ENCODE measurements around the gene UBTF. TPM values are rescaled to one million over a fixed set of nuclear protein-coding genes. Genes with fewer than 3 reads are reported as not detected.

UBTF gene
- total and polyA plus RNA-seq, 11 donors: 33.1 to 61.2 (median 44.1) TPM

DNA sequence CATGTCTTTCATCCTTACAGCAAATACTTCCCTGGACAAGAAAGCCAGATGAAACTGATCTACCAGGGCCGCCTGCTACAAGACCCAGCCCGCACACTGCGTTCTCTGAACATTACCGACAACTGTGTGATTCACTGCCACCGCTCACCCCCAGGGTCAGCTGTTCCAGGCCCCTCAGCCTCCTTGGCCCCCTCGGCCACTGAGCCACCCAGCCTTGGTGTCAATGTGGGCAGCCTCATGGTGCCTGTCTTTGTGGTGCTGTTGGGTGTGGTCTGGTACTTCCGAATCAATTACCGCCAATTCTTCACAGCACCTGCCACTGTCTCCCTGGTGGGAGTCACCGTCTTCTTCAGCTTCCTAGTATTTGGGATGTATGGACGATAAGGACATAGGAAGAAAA, 29.0 kb downstream of the UBTF start:
- Histone ChIP-seq H3K4me1 (peaks cover 0 to 32% (median 16%) of the 10 kb centered on the region in 12 donors), H3K9me3 (no peaks in the 10 kb centered on the region), H3K27ac (no peak overlapping the region), H3K4me3 (no peak overlapping the region), H3K36me3 (peaks cover 0 to 62% (median 52%) of the 10 kb centered on the region in 9 donors), H3K27me3 (no peaks in the 10 kb centered on the region)
- no peak for ATAC-seq
- DNase-seq: no peak
- no peak for TF ChIP-seq POLR2A (IDR thresholded peaks at IDR 0.05)
- TF ChIP-seq, protein P1, sequence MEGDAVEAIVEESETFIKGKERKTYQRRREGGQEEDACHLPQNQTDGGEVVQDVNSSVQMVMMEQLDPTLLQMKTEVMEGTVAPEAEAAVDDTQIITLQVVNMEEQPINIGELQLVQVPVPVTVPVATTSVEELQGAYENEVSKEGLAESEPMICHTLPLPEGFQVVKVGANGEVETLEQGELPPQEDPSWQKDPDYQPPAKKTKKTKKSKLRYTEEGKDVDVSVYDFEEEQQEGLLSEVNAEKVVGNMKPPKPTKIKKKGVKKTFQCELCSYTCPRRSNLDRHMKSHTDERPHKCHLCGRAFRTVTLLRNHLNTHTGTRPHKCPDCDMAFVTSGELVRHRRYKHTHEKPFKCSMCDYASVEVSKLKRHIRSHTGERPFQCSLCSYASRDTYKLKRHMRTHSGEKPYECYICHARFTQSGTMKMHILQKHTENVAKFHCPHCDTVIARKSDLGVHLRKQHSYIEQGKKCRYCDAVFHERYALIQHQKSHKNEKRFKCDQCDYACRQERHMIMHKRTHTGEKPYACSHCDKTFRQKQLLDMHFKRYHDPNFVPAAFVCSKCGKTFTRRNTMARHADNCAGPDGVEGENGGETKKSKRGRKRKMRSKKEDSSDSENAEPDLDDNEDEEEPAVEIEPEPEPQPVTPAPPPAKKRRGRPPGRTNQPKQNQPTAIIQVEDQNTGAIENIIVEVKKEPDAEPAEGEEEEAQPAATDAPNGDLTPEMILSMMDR (IDR thresholded peaks at IDR 0.05): no peak
- intact Hi-C loops (cut with DNase I): no loop called here
- WGBS, 4 donors: 88 to 89% (median 89%) methylated on average over 10 of the region's 10 CpGs

DNA sequence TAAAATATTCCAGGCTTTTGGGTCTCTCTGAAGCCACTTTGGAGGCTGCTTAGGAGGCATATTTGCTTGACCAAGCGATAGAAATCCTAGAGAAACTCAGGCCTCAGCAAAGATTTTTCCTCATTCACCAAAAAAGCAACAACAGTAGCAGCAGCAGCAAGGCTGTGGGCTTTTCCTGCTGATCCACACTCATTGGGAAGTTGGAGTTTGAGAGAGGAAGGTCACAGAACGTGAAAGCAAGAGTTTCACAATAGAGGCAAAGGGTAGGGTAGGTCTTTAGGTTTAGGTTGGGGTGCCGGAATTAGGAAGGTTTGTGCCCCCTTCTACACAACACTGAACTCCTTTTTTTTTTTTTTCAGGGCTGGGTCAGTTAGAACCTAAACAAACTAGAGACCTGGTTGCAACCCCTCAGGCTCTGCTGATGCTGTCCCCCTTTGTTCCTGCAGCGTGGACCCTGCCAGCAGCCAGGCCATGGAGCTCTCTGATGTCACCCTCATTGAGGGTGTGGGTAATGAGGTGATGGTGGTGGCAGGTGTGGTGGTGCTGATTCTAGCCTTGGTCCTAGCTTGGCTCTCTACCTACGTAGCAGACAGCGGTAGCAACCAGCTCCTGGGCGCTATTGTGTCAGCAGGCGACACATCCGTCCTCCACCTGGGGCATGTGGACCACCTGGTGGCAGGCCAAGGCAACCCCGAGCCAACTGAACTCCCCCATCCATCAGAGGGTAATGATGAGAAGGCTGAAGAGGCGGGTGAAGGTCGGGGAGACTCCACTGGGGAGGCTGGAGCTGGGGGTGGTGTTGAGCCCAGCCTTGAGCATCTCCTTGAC, 30.7 kb downstream of the UBTF start:
- DNase-seq (peak in 1 of 5 donors; percentile 49), ATAC-seq (no peak)
- H3K4me3 ChIP-seq: peak overlapping the region in 3 of 12 donors; percentile 90 to 99 (median 97)
- H3K9me3 ChIP-seq: no peaks in the 10 kb centered on the region
- H3K36me3 ChIP-seq: peaks cover 0 to 45% (median 35%) of the 10 kb centered on the region in 9 donors
- H3K27me3 ChIP-seq: no peaks in the 10 kb centered on the region
- peak overlapping the region in 2 of 12 donors; percentile 97 to 99 for H3K27ac ChIP-seq
- WGBS, 4 donors: 82 to 92% (median 91%) methylated on average over 7 to 12 of the region's 12 CpGs
- TF ChIP-seq POLR2A (IDR thresholded peaks at IDR 0.05): no peak
- TF ChIP-seq, protein P1 (IDR thresholded peaks at IDR 0.05): no peak
- intact Hi-C loops (cut with DNase I): loop anchor here in 2 of 10 donors (5.0 to 10.0 kb wide), 2 partner anchors 46 to 124 kb away; partner anchors contain the start of genes HROB (in 1 of the 2) and LSM12 (in 1 of the 2)
- H3K4me1 ChIP-seq: peaks cover 0 to 47% (median 22%) of the 10 kb centered on the region in 12 donors

DNA sequence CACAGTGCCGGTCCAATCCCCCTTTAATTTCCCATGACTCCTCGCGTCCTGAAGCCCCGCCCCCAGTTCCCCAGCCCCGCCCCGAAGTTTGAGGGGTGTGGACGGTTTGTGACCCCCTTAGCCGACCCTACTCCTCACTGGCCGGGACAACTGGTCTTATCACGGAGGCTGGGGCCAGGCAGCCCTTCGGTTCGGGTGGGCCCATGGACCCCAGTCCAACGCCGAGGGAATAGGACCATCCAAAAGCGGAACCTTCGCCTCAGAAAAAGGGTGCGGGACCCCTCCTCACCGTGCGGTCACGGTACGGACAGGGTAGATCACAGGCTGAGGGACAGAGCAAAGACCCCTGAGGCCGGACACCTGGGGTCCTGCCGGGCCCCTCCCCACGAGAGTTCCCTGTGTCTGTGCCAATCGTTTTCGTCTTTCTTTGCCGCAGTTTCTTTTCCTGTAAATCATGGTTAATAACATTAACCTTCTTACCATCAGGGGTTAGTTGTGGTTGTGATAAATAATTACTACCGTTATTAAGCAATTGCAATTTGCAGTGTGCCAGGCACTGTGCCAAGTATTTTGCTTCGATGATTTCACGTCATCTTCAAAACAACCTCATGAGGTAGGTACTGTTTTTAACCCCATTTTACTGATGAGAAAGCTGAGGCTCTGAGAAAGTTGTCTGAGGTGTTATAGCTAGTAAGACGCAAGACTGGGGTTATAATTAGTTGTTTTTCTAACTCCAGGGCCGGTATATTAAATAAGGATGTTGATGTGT, 32.2 kb downstream of the UBTF start:
- H3K9me3 ChIP-seq: no peaks in the 10 kb centered on the region
- TF ChIP-seq, protein P1 (IDR thresholded peaks at IDR 0.05): no peak
- no peak for TF ChIP-seq POLR2A (IDR thresholded peaks at IDR 0.05)
- ATAC-seq: peak; percentile 63 to 76 (median 72)
- peak overlapping the region; percentile 95 to 100 (median 98) for H3K27ac ChIP-seq
- DNase-seq: peak in 1 of 5 donors; percentile 83
- peaks cover 0 to 53% (median 22%) of the 10 kb centered on the region in 12 donors for H3K4me1 ChIP-seq
- intact Hi-C loops (cut with DNase I): loop anchor here in 2 of 10 donors (5.0 to 10.0 kb wide), 2 partner anchors 45 to 123 kb away; partner anchors contain the start of genes HROB (in 1 of the 2) and LSM12 (in 1 of the 2)
- 1 to 3% (median 2%) methylated on average over 18 to 32 of the region's 32 CpGs for WGBS, 4 donors
- peaks cover 0 to 44% (median 31%) of the 10 kb centered on the region in 9 donors for H3K36me3 ChIP-seq
- H3K4me3 ChIP-seq: peak overlapping the region; percentile 72 to 99 (median 88)
- no peaks in the 10 kb centered on the region for H3K27me3 ChIP-seq
